ENCODE measurements around the gene CCDC57.

CCDC57 gene

GRCh38 chr17:82173351-82174041 is 39.1 kb downstream of the CCDC57 start:
- no peak for DNase-seq

GRCh38 chr17:82172486-82173160 is 40.0 kb downstream of the CCDC57 start:
- no peak for DNase-seq

GRCh38 chr17:82171750-82172375 is 40.8 kb downstream of the CCDC57 start:
- DNase-seq = no peak

- DNase-seq = no peak
Measured at GRCh38 chr17:82170412-82170961, 42.2 kb downstream of the CCDC57 start.

GRCh38 chr17:82168568-82168967 is 44.1 kb downstream of the CCDC57 start:
- DNase-seq = no peak

- DNase-seq = no peak
Measured at GRCh38 chr17:82167028-82167427, 45.6 kb downstream of the CCDC57 start.

GRCh38 chr17:82164853-82165252 is 47.8 kb downstream of the CCDC57 start:
- no peak for DNase-seq

GRCh38 chr17:82161216-82161615 is 51.4 kb downstream of the CCDC57 start:
- DNase-seq = no peak

GRCh38 chr17:82160075-82160474 is 52.6 kb downstream of the CCDC57 start:
- DNase-seq = no peak

- no peak for DNase-seq
Measured at GRCh38 chr17:82158825-82159224, 53.8 kb downstream of the CCDC57 start.

GRCh38 chr17:82157046-82158035 is 55.3 kb downstream of the CCDC57 start:
- no peak for DNase-seq

- no peak for DNase-seq
Measured at GRCh38 chr17:82156284-82156925, 56.2 kb downstream of the CCDC57 start.

- no peak for DNase-seq
Measured at GRCh38 chr17:82155606-82156005, 57.0 kb downstream of the CCDC57 start.

- DNase-seq = no peak
Measured at GRCh38 chr17:82154881-82155331, 57.7 kb downstream of the CCDC57 start.

GRCh38 chr17:82153745-82154375 is 58.8 kb downstream of the CCDC57 start:
- peak; percentile 2 for DNase-seq

- DNase-seq = no peak
Measured at GRCh38 chr17:82153295-82153691, 59.3 kb downstream of the CCDC57 start.

GRCh38 chr17:82152556-82153294 is 59.9 kb downstream of the CCDC57 start:
- no peak for DNase-seq

GRCh38 chr17:82152114-82152513 is 60.5 kb downstream of the CCDC57 start:
- no peak for DNase-seq

GRCh38 chr17:82151106-82151957 is 61.3 kb downstream of the CCDC57 start:
- DNase-seq = no peak

Measured in NCI-H446 treated with DMSO at 0.1 percent for 48 hours (cell line).